ENCODE measurements around the gene SPATA46.

GRCh38 chr1:162335126-162335525, 41.5 kb downstream of the SPATA46 start:
- TF ChIP-seq CTCF (tag by site-specific recombination; IDR thresholded peaks at IDR 0.05) (no peak), HOXA7 (CRISPR knock-in tag; IDR thresholded peaks at IDR 0.05; ENCODE audit: borderline replicate concordance) (no peak), KLF9 (tag by site-specific recombination; IDR thresholded peaks at IDR 0.05; ENCODE audit: low read depth) (no peak), ZNF24 (tag by site-specific recombination; IDR thresholded peaks at IDR 0.05) (no peak), ELK4 (IDR thresholded peaks at IDR 0.05; ENCODE audit: borderline replicate concordance, low read depth, low read length) (no peak), TCF7L2 (IDR thresholded peaks at IDR 0.05; ENCODE audit: borderline replicate concordance, low read depth, low read length) (no peak), ZNF19 (tag by site-specific recombination; IDR thresholded peaks at IDR 0.05; ENCODE audit: low read depth) (no peak), SALL2 (tag by site-specific recombination; IDR thresholded peaks at IDR 0.05; ENCODE audit: borderline replicate concordance) (no peak), ZNF274 (IDR thresholded peaks at IDR 0.05; ENCODE audit: low read length) (no peak), ZNF274 (tag by site-specific recombination; IDR thresholded peaks at IDR 0.05; ENCODE audit: borderline replicate concordance) (no peak)
- TF ChIP-seq, protein P1, sequence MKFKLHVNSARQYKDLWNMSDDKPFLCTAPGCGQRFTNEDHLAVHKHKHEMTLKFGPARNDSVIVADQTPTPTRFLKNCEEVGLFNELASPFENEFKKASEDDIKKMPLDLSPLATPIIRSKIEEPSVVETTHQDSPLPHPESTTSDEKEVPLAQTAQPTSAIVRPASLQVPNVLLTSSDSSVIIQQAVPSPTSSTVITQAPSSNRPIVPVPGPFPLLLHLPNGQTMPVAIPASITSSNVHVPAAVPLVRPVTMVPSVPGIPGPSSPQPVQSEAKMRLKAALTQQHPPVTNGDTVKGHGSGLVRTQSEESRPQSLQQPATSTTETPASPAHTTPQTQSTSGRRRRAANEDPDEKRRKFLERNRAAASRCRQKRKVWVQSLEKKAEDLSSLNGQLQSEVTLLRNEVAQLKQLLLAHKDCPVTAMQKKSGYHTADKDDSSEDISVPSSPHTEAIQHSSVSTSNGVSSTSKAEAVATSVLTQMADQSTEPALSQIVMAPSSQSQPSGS (tag by site-specific recombination; IDR thresholded peaks at IDR 0.05; ENCODE audit: low read depth), result no peak
- TF ChIP-seq, protein P2, sequence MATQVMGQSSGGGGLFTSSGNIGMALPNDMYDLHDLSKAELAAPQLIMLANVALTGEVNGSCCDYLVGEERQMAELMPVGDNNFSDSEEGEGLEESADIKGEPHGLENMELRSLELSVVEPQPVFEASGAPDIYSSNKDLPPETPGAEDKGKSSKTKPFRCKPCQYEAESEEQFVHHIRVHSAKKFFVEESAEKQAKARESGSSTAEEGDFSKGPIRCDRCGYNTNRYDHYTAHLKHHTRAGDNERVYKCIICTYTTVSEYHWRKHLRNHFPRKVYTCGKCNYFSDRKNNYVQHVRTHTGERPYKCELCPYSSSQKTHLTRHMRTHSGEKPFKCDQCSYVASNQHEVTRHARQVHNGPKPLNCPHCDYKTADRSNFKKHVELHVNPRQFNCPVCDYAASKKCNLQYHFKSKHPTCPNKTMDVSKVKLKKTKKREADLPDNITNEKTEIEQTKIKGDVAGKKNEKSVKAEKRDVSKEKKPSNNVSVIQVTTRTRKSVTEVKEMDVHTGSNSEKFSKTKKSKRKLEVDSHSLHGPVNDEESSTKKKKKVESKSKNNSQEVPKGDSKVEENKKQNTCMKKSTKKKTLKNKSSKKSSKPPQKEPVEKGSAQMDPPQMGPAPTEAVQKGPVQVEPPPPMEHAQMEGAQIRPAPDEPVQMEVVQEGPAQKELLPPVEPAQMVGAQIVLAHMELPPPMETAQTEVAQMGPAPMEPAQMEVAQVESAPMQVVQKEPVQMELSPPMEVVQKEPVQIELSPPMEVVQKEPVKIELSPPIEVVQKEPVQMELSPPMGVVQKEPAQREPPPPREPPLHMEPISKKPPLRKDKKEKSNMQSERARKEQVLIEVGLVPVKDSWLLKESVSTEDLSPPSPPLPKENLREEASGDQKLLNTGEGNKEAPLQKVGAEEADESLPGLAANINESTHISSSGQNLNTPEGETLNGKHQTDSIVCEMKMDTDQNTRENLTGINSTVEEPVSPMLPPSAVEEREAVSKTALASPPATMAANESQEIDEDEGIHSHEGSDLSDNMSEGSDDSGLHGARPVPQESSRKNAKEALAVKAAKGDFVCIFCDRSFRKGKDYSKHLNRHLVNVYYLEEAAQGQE (tag by site-specific recombination; IDR thresholded peaks at IDR 0.05), result no peak

All from HEK293 (cell line).